ENCODE measurements around the gene ZNF19. TPM values are rescaled to one million over a fixed set of nuclear protein-coding genes. Genes with fewer than 3 reads are reported as not detected.

The ZNF19 gene
- total RNA-seq, 1 experiment from 2014 or later: 4.7 TPM

- Histone ChIP-seq H2AFZ (ENCODE audit: low read length) (no peak overlapping the region), H3K27ac (ENCODE audit: insufficient read length, low read depth, low read length) (no peak overlapping the region), H2BK15ac (ENCODE audit: low read depth, low read length) (no peak overlapping the region), H3K23ac (ENCODE audit: insufficient read length, low read depth, low read length) (no peak overlapping the region), H3K27me3 (ENCODE audit: insufficient read depth, low read length) (no peaks in the 10 kb centered on the region), H4K91ac (ENCODE audit: insufficient read length, low read depth, low read length) (no peak overlapping the region), H2BK20ac (ENCODE audit: low read depth, low read length, poor library complexity, severe bottlenecking) (no peak overlapping the region), H4K20me1 (ENCODE audit: control insufficient read depth, insufficient read depth, insufficient read length) (no peaks in the 10 kb centered on the region), H2BK5ac (ENCODE audit: insufficient read length, low read length) (no peak overlapping the region), H3K4me2 (ENCODE audit: insufficient read depth, insufficient read length, low read length) (no peak overlapping the region), H4K8ac (replicated peaks; ENCODE audit: insufficient read length, low read depth, low read length) (no peak overlapping the region), H3K79me2 (ENCODE audit: insufficient read depth, low read length) (no peaks in the 10 kb centered on the region), H3K23me2 (ENCODE audit: insufficient read length, low read depth, low read length, poor library complexity, severe bottlenecking) (no peaks in the 10 kb centered on the region), H3K79me1 (ENCODE audit: insufficient read depth, low read depth, low read length, poor library complexity, severe bottlenecking) (no peaks in the 10 kb centered on the region), H3T11ph (ENCODE audit: low read length) (no peak overlapping the region), H4K5ac (ENCODE audit: insufficient read length, low read depth, low read length) (no peak overlapping the region), H2BK12ac (ENCODE audit: insufficient read length, low read depth, low read length) (no peak overlapping the region), H2AK5ac (ENCODE audit: insufficient read length, low read length) (no peak overlapping the region), H2BK120ac (ENCODE audit: low read depth, low read length, poor library complexity, severe bottlenecking) (no peak overlapping the region), H3K4me1 (ENCODE audit: insufficient read depth, low read length) (no peaks in the 10 kb centered on the region), H3K18ac (ENCODE audit: insufficient read length, low read depth, low read length) (no peak overlapping the region), H3K9ac (ENCODE audit: extremely low read depth, insufficient read length, low read length) (no peak overlapping the region), H3K4ac (ENCODE audit: low read depth, low read length) (no peak overlapping the region), H3K14ac (ENCODE audit: insufficient read depth, low read length) (no peak overlapping the region), H3K56ac (ENCODE audit: insufficient read length, low read depth, low read length) (no peak overlapping the region), H3K9me3 (ENCODE audit: control insufficient read depth, low read depth, low read length) (no peaks in the 10 kb centered on the region)
- TF ChIP-seq CTCF (conservative IDR thresholded peaks at IDR 0.05): no peak
- H3K27me3 Mint-ChIP-seq (ENCODE audit: low read depth): peaks cover 2% of the 10 kb centered on the region; the same call in 1 of the 2 replicates
- no peaks in the 10 kb centered on the region for H3K9me3 Mint-ChIP-seq
- H3K4me1 Mint-ChIP-seq: peaks cover 3 to 4% of the 10 kb centered on the region in 2 experiments; a peak in 3 of 4 replicates
- peak; percentile 69 for DNase-seq
- H3K4me3 Mint-ChIP-seq: no peak overlapping the region
- H3K27ac Mint-ChIP-seq: peak overlapping the region in 1 of 3 experiments; percentile 62; a peak in 1 of 7 replicates
- no CpG with 5 or more reads among the region's 9 CpGs for WGBS (ENCODE audit: extremely low coverage, insufficient read length, low lambda C conversion rate)
- H3K36me3 Mint-ChIP-seq (ENCODE audit: insufficient read depth in 1 of 3, low read depth in 3 of 3): no peaks in the 10 kb centered on the region
Measured at GRCh38 chr16:71467810-71468209, 21.3 kb downstream of the ZNF19 start.

All from H9 (cell line).